Parathyroid adenoma (tissue), 2 donors: ENCODE results near the gene LAMA2.
"Not testable (repeated sequence)": the region's sequence is repeated elsewhere in the genome, so short reads cannot be mapped to it uniquely, and the experiment has no call there.

ENCODE experiments used
- H2AFZ ChIP-seq: fragments of 300-600 bp; sonication (generic); one replicate; pipeline ENCODE4 v1.7.0; 2017; ENCODE audit warnings: antibody characterized with exemption, mild to moderate bottlenecking
- H3K27ac ChIP-seq: fragments of 300-600 bp; sonication (generic); one replicate; pipeline ENCODE4 v1.7.0; 2017
- H3K27me3 ChIP-seq: fragments of 300-600 bp; sonication (generic); one replicate; pipeline ENCODE4 v1.7.0; 2017; ENCODE audit warnings: low read length; ENCODE audit not compliant: control insufficient read depth, insufficient read depth
- H3K36me3 ChIP-seq: fragments of 300-600 bp; sonication (generic); one replicate; pipeline ENCODE4 v1.7.0; 2017; ENCODE audit warnings: low read length; ENCODE audit not compliant: control insufficient read depth, insufficient read depth
- H3K4me1 ChIP-seq: fragments of 300-600 bp; sonication (generic); one replicate; pipeline ENCODE4 v1.7.0; 2017; ENCODE audit warnings: control low read depth
- H3K4me2 ChIP-seq: fragments of 300-600 bp; sonication (generic); one replicate; pipeline ENCODE4 v1.7.0; 2017; ENCODE audit warnings: low read length
- H3K4me3 ChIP-seq: fragments of 300-600 bp; sonication (generic); one replicate; pipeline ENCODE4 v1.7.0; 2017; ENCODE audit warnings: low read depth, low read length
- H3K79me2 ChIP-seq: fragments of 300-600 bp; sonication (generic); one replicate; pipeline ENCODE4 v1.7.0; 2017; ENCODE audit warnings: control low read depth
- H3K9ac ChIP-seq: fragments of 300-600 bp; sonication (generic); one replicate; pipeline ENCODE4 v1.7.0; 2017; ENCODE audit warnings: mild to moderate bottlenecking
- H3K9me3 ChIP-seq: fragments of 300-600 bp; sonication (generic); one replicate; pipeline ENCODE4 v1.7.0; 2017; ENCODE audit warnings: low read length; ENCODE audit not compliant: control insufficient read depth
- TF ChIP-seq, protein P1 (sequence below): fragments of 300-600 bp; sonication (generic); IDR thresholded peaks from one replicate; pipeline ENCODE4 v1.7.0; 2017; ENCODE audit warnings: antibody characterized with exemption, mild to moderate bottlenecking
- donor health status: primary hyperparathyroidism.

LAMA2 gene

DNA sequence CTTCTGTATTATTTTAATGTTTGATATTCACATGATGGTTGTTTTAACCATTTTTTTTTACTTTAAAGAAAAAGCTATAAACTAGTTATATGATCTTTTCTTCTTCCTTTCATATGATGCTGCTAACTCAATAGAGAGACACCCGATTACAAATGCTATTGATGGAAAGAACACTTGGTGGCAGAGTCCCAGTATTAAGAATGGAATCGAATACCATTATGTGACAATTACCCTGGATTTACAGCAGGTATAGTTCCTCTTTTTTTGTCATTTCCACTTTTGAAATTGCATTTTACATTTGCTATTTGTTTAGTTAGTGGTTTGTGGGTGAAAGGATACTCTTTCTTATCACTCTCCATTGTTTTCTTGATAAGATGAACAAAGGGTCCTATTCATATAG lies 176.7 kb downstream of the LAMA2 start:
- Histone ChIP-seq H3K4me3 (no peak overlapping the region), H3K9ac (no peak overlapping the region), H3K9me3 (no peaks in the 10 kb centered on the region), H3K79me2 (no peaks in the 10 kb centered on the region), H3K27ac (no peak overlapping the region), H2AFZ (no peak overlapping the region), H3K4me2 (no peak overlapping the region), H3K36me3 (no peaks in the 10 kb centered on the region), H3K4me1 (no peaks in the 10 kb centered on the region), H3K27me3 (no peaks in the 10 kb centered on the region)
- TF ChIP-seq, protein P1, sequence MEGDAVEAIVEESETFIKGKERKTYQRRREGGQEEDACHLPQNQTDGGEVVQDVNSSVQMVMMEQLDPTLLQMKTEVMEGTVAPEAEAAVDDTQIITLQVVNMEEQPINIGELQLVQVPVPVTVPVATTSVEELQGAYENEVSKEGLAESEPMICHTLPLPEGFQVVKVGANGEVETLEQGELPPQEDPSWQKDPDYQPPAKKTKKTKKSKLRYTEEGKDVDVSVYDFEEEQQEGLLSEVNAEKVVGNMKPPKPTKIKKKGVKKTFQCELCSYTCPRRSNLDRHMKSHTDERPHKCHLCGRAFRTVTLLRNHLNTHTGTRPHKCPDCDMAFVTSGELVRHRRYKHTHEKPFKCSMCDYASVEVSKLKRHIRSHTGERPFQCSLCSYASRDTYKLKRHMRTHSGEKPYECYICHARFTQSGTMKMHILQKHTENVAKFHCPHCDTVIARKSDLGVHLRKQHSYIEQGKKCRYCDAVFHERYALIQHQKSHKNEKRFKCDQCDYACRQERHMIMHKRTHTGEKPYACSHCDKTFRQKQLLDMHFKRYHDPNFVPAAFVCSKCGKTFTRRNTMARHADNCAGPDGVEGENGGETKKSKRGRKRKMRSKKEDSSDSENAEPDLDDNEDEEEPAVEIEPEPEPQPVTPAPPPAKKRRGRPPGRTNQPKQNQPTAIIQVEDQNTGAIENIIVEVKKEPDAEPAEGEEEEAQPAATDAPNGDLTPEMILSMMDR, result no peak

DNA sequence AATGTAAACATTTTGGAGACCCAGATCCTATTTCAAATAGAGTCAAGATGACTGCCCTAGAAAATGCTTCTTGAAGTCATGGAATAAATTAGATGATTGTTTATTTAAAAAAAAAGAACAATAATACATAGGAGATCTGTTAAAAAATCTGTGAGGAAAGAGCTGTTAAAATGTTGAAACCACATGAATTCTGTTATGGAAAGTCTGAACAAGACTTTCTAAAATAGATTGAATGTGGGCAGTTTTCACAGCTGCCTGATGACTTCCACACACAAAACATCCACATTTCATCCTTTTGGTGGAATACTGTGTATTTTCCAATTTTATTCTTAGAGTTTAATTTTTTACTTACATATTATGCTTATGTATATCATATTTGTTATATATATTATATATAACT lies 186.1 kb downstream of the LAMA2 start:
- Histone ChIP-seq H3K4me1 (no peaks in the 10 kb centered on the region), H3K27me3 (no peaks in the 10 kb centered on the region), H3K4me3 (no peak overlapping the region), H3K4me2 (no peak overlapping the region), H3K79me2 (no peaks in the 10 kb centered on the region), H3K36me3 (no peaks in the 10 kb centered on the region), H3K9ac (no peak overlapping the region), H3K27ac (no peak overlapping the region), H3K9me3 (peaks cover 4% of the 10 kb centered on the region), H2AFZ (no peak overlapping the region)
- TF ChIP-seq, protein P1, result no peak

DNA sequence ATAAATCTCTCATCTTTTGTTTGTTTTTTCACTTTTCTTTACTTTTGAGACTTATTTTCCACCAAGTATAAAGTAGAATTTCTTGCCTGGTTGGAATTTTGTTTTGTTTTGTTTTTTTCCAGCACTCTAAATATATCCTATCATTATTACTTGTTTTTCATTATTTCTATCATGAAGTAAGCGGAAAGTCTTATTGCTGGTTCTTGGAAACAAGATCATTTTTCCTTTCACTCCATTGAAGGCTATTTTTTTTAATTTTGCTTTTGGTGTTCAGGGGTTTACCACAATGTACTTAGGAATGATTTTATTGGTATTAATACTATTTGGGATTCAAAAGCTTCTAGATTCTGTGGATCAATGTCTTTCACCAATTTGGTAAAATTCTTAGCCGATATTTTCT lies 190.1 kb downstream of the LAMA2 start:
- Histone ChIP-seq H3K27me3 (no peaks in the 10 kb centered on the region), H3K9me3 (no peaks in the 10 kb centered on the region), H3K36me3 (no peaks in the 10 kb centered on the region), H3K4me3 (no peak overlapping the region), H2AFZ (no peak overlapping the region), H3K9ac (no peak overlapping the region), H3K27ac (no peak overlapping the region), H3K4me2 (no peak overlapping the region), H3K79me2 (no peaks in the 10 kb centered on the region), H3K4me1 (no peaks in the 10 kb centered on the region)
- TF ChIP-seq, protein P1, result no peak

DNA sequence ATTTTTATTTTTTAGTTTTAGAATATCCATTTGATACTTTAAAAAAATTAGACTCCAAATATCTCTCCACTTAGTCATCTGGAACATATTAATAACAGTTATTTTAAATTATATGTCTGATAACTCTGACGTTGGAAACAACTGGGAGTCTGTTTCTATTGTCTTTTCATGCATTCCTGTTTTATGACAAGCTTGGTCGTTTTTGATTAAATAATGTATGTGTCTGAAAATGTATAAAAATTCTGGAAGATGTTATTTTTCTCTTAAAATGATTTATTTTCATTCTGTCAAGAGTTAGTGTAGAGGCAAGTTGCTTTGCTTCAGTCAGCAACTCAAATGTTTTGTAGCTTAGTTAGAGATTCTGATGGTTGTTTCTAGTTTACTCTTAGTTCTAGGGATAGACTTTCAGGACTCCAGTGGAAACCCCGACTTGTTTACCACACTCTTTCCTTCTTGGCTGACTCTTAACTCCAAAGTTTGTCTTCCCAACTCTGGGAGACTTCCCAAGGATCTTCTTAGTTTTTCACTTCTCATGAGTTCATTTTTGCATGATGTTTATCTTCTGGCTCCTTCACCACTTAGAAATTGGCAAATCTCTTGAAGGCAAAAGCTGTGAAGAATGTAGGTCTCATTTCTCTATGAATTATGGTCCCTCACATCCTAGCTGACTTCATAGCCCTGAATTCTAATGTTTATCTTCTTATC lies 190.9 kb downstream of the LAMA2 start:
- Histone ChIP-seq H3K79me2 (no peaks in the 10 kb centered on the region), H3K27me3 (no peaks in the 10 kb centered on the region), H3K4me2 (no peak overlapping the region), H3K4me3 (no peak overlapping the region), H3K36me3 (no peaks in the 10 kb centered on the region), H3K4me1 (no peaks in the 10 kb centered on the region), H2AFZ (no peak overlapping the region), H3K9ac (no peak overlapping the region), H3K9me3 (no peaks in the 10 kb centered on the region), H3K27ac (no peak overlapping the region)
- TF ChIP-seq, protein P1, result no peak

DNA sequence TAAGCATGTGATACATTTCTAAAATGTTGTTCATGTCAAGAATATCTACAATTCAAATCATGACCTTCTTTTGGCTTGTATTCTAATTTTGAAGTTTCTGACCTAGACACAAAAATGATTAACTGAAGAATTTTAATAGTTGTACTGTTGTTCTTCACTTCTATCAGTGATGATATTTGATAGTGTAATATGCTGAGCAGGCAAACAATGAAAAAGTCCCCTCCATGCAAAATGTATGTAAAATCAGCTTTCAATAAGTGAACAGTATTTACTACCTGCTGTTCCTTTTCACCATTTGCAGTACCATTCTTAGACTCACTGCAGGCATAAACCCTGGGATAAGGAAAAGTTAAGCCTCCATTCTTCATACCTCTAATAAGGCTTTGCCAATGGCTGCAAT lies 201.5 kb downstream of the LAMA2 start:
- no peaks in the 10 kb centered on the region for H3K9me3 ChIP-seq
- no peaks in the 10 kb centered on the region for H3K4me1 ChIP-seq
- H3K4me2 ChIP-seq, result no peak overlapping the region
- no peak overlapping the region for H3K4me3 ChIP-seq
- TF ChIP-seq, protein P1, result no peak
- H3K9ac ChIP-seq, result no peak overlapping the region
- no peaks in the 10 kb centered on the region for H3K27me3 ChIP-seq
- no peaks in the 10 kb centered on the region for H3K79me2 ChIP-seq
- H3K27ac ChIP-seq, result no peak overlapping the region
- no peak overlapping the region for H2AFZ ChIP-seq
- H3K36me3 ChIP-seq, result no peaks in the 10 kb centered on the region

DNA sequence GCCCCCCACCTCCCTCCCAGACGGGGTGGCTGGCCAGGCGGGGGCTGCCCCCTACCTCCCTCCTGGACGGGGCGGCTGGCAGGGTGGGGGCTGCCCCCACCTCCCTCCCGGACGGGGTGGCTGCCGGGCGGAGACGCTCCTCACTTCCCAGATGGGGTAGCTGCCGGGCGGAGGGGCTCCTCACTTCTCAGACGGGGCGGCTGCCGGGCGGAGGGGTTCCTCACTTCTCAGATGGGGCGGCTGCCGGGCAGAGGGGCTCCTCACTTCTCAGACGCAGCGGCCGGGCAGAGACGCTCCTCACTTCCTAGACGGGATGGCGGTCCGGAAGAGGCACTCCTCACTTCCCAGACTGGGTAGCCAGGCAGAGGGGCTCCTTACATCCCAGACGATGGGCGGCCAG lies 205.5 kb downstream of the LAMA2 start:
- H3K9ac ChIP-seq, H3K36me3 ChIP-seq, H3K4me1 ChIP-seq, H2AFZ ChIP-seq, H3K4me2 ChIP-seq, H3K4me3 ChIP-seq, H3K27me3 ChIP-seq, H3K27ac ChIP-seq, H3K79me2 ChIP-seq, H3K9me3 ChIP-seq: not testable (repeated sequence)
